GM20431 (cell line): ENCODE data around the gene CRYZL1.
"Not testable (repeated sequence)": the region's sequence is repeated elsewhere in the genome, so short reads cannot be mapped to it uniquely, and the experiment has no call there.

Experiments
- in situ Hi-C: fragments of 300-500 bp; cut with MseI, MboI; formaldehyde crosslinking; loops from one replicate; pipeline ENCODE4 v1.15.0; 2020; ENCODE audit warnings: low sequenced_read_pairs; ENCODE audit not compliant: unreplicated experiment

CRYZL1 gene

GRCh38 chr21:33641352-33642026 lies at the start of gene CRYZL1:
Gene CRYZL1 (minus strand): TSS chr21:33641741. CDS start chr21:33631551, 10,190 bp downstream.
- in situ Hi-C loops = no loop called here

DNA sequence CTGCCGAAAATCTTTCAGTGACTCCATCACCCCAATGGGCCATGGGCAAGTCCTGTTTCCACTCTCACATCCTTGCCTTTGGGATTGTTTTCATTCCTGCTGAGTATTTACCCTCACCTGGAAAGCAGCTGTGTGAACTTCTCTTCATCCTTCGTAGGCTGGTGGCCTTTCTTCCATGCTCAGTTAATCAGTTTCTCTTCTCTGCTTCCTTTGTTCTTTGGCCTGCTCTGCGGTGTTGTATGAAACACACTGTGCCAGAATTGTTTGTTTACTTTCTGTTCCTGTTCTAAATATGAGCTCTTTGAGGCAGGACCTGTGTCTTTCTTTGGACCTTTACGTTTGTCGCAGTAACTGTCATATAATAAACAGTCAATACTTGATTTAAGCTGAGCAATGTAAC lies 49.3 kb upstream of the CRYZL1 start:
- in situ Hi-C loops = no loop called here

GRCh38 chr21:33688353-33688752 lies 46.8 kb upstream of the CRYZL1 start:
- in situ Hi-C loops = no loop called here

GRCh38 chr21:33687634-33688033 lies 46.1 kb upstream of the CRYZL1 start:
- in situ Hi-C loops = no loop called here

DNA sequence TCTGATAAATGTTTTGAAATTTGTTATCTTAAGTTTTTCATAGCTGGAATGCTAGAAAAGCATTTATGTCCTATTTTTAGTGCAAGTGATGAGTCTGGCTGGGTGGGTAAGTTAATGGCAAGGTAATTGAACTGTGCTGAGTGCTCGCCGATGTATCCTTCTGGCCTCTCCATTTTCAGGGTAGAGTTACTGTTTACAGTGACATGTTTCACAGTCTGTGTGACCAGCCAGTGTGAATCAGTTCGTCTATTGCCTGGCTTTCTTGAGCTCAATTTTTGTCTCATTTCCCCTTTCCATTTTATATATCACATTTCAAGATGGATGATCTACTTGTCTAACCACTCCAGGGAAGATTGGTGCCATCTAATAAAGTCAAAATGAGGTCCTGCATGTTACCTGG lies 44.8 kb upstream of the CRYZL1 start:
- in situ Hi-C loops = no loop called here

DNA sequence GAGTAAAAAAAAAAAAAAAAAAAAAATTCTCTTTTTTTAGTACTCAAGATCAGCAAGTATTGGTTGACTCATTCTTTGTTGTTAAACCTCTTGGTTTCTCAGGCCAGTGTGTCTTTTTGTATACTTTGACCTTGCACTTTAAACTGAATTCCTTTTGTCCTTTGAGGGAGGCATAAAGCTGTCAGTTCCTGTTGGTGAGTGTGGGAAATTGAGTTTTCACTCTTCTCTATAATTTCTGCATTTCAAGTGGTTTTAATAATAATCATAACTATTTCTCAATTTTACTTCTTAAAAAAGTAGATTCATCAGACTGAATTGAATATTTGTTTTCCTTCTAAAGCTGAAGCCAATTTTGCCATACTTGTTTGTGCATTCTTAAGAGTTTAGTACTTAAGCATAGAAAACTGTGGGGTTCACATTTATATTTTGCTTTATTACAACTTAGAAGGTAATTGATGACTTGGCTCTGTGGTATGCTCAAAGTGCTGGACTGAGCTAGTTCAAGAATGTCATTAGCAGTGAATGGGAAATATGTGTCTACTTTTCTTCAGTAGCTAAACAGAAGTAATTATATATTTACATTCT lies 44.2 kb upstream of the CRYZL1 start:
- in situ Hi-C loops = no loop called here

- in situ Hi-C loops = no loop called here
These were observed 43.5 kb upstream of the CRYZL1 start for GRCh38 chr21:33684923-33685560.

DNA sequence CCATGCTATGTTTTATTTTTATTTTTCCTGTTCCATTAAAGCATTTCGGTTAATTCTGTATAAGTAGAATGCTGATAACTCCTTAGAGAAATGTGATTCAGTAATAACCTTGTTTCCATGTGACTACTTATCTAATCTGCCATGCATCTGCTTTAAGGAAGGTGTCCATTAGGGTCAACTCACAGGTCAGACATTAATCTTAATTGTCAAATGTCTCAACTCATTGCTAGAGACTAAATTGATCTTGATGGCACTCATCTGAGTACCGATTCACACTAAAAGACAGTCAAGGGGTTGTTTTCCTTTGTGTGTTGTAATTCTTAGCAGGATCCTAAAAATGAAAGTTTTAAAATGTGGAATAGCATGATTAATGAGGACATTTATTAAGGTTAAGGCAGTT lies 42.5 kb upstream of the CRYZL1 start:
- in situ Hi-C loops = no loop called here

GRCh38 chr21:33682992-33683627 lies 41.6 kb upstream of the CRYZL1 start:
- in situ Hi-C loops = no loop called here

DNA sequence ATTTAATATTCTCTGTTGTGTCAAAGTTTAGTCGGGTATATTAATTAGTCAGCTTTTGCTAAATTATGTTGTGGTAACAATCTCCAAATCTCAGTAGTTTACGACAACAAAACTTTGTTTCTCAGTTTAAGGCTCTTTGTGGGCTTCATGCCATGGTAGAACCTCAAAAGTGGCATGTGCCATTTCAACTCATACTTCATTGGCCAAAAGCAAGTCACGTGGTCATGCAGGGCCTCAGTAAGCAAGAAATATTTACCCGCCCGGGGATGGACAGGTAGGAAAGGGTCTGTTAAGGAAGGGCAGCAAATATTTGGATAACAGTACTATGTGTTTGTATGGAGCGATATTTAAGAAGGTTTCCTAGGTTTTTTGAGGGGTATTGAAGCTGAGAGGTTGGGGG lies 39.3 kb upstream of the CRYZL1 start:
- in situ Hi-C loops = no loop called here

- in situ Hi-C loops = no loop called here
These were observed 35.9 kb upstream of the CRYZL1 start for GRCh38 chr21:33677450-33677849.

- in situ Hi-C loops = not testable (repeated sequence)
These were observed 35.1 kb upstream of the CRYZL1 start for GRCh38 chr21:33676666-33677065.

DNA sequence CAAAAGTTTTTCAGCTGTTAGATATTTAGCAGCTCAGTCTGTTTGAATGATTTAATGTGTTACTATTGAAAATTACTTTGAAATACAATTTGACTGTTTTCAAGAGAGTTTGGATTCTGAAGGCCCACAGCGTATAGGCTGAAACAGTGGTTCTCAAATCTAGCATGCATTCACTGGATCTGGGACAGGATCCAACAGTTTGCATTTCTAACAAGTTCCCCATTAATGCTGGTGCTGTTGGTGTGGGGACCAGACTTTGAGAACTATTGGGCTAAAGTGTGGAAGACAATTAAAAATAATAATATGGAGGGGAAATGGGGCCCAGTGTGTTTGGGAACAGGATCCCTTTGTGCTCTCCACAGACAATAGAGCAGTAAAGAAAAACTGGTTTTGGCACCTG lies 32.7 kb upstream of the CRYZL1 start:
- in situ Hi-C loops = no loop called here

- in situ Hi-C loops = no loop called here
These were observed 31.9 kb upstream of the CRYZL1 start for GRCh38 chr21:33673473-33673872.

DNA sequence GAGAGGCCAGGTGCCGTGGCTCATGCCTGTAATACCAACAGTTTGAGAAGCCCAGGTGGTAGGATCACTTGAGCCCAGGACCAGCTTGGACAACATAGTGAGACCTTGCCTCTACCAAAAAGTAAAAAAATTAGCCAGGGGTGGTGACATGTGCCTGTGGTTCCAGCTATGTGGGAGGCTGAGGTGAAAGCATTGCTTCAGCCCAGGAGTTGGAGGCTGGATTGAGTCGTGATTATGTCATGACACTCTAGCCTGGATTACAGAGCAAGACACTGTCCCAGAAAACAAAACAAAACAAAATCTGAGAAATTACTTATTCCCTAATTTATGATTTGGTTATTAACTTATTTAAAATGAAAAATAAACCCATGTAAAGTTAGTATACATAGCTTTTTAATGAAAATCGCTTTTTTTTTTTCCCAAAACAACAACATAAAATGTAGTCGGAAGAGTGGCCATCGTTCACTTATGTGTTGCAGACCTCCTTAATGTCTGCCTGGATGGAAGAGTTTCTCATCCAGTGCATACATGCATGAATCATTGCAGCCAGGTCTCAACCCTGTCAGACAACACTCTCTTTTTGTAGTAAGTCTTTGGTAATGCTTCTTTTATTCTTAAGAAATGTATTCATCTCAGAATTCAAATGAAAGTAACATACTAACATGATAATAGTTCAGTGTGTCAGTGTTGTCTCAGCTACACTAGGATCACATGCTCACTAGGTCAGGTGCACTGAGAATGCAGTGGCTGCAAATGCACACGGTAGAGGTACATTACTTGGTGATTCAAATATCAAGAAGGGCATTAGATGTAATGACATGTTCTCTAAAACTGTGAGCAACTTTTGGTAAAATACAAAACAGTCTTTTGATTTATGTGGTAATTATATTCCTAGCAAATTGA lies 28.8 kb upstream of the CRYZL1 start:
- in situ Hi-C loops = no loop called here

- in situ Hi-C loops = no loop called here
These were observed 27.1 kb upstream of the CRYZL1 start for GRCh38 chr21:33668620-33669019.

- in situ Hi-C loops = no loop called here
These were observed 26.6 kb upstream of the CRYZL1 start for GRCh38 chr21:33668180-33668579.

GRCh38 chr21:33667636-33668035 lies 26.1 kb upstream of the CRYZL1 start:
- in situ Hi-C loops = no loop called here

- in situ Hi-C loops = no loop called here
These were observed 24.6 kb upstream of the CRYZL1 start for GRCh38 chr21:33666153-33666552.

GRCh38 chr21:33664135-33664534 lies 22.6 kb upstream of the CRYZL1 start:
- in situ Hi-C loops = no loop called here
